Stimulated activated CD8-positive, alpha-beta memory T cell treated with anti-CD3 and anti-CD28 coated beads, Interleukin-15, amount 100 ng/mL, for 24 hours (primary cell): ENCODE data around the gene SAP30L.

Experiments
- DNase-seq: peaks from one replicate; pipeline ENCODE4 v3.0.0-alpha.2; 2020; ENCODE audit warnings: low read depth

SAP30L gene

GRCh38 chr5:154509784-154510555 is 64.2 kb downstream of the SAP30L start:
- DNase-seq, result no peak
